ENCODE data around the gene PFKFB3.
A peak's percentile ranks its signal among the peaks of the same experiment; 100 is the strongest.

The PFKFB3 gene

GRCh38 chr10:6200734-6201515 is 1.8 kb upstream of the PFKFB3 start:
- no peaks in the 10 kb centered on the region for H3K27me3 ChIP-seq (replicated peaks; ENCODE audit: insufficient read depth, low read length)
- peak overlapping the region; percentile 53 for H3K4me3 ChIP-seq (ENCODE audit: low read length)
- H3K4me2 ChIP-seq (ENCODE audit: low read depth, low read length), result peak overlapping the region; percentile 88

DNA sequence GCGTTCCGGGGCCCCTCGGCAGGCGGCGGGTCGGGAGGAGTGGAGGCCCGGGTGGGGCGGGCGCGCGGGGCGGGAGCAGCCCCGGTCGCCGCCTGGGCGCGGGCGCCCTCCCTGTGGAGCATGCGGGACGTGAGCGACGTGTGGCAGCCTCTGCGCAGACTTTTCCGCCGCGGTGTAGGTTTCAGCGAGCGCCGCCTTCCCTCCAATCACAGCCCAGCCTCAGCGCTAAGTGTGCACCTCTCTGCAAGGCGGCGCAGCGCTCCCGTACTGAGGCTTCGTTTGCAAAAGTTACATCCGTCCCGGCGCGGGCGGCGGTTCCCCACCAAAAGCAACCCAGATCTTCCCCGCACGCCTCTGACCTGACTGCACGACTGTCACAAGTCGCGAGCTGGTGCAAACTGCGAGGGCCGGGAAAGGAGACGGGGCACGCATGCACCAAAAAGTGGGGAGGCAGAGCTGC is 1.2 kb upstream of the PFKFB3 start:
- H4K20me1 ChIP-seq (ENCODE audit: insufficient read depth, low read length), result no peaks in the 10 kb centered on the region
- no peaks in the 10 kb centered on the region for H3K27me3 ChIP-seq (replicated peaks; ENCODE audit: insufficient read depth, low read length)
- peak overlapping the region; percentile 20; the same call in 1 of the 2 replicates for H3K9ac ChIP-seq (ENCODE audit: low read length)
- 0 out of 2 replicates have a peak, but pooled peaks cover 4% of the 10 kb centered on the region for H3K79me2 ChIP-seq (ENCODE audit: low read length)
- H3K9me3 ChIP-seq (replicated peaks; ENCODE audit: insufficient read depth, low read length), result no peaks in the 10 kb centered on the region
- no peaks in the 10 kb centered on the region for H3K9me2 ChIP-seq (replicated peaks; ENCODE audit: insufficient read depth, low read length)
- peak; percentile 86 for DNase-seq
- peak overlapping the region; percentile 70 for H2AFZ ChIP-seq (ENCODE audit: low read length)
- no peaks in the 10 kb centered on the region for H3K36me3 ChIP-seq (replicated peaks; ENCODE audit: insufficient read depth, low read length)
- H3K27ac ChIP-seq (ENCODE audit: low read length), result peak overlapping the region; percentile 23; the same call in 1 of the 2 replicates
- TF ChIP-seq EZH2phosphoT487 (IDR thresholded peaks at IDR 0.05; ENCODE audit: low read length), result no peak
- no peak for TF ChIP-seq CTCF (IDR thresholded peaks at IDR 0.05; ENCODE audit: low read length)
- peak overlapping the region; percentile 82 for H3K4me3 ChIP-seq (ENCODE audit: low read length)
- H3F3A ChIP-seq (ENCODE audit: insufficient read depth, low read length), result peaks cover 10% of the 10 kb centered on the region; the same call in 1 of the 2 replicates
- H3K4me2 ChIP-seq (ENCODE audit: low read depth, low read length), result peak overlapping the region; percentile 100
- no peaks in the 10 kb centered on the region for H3K4me1 ChIP-seq (ENCODE audit: low read length)

More at GRCh38 chr10:6200734-6201515, 1.8 kb upstream of the PFKFB3 start:
- Histone ChIP-seq H3F3A (ENCODE audit: insufficient read depth, low read length) (peaks cover 10% of the 10 kb centered on the region; the same call in 1 of the 2 replicates), H2AFZ (ENCODE audit: low read length) (peak overlapping the region; percentile 56; the same call in 1 of the 2 replicates), H3K9ac (ENCODE audit: low read length) (0 out of 2 replicates have a peak overlapping the region, but pooled peaks have one; percentile 23), H3K9me3 (replicated peaks; ENCODE audit: insufficient read depth, low read length) (no peaks in the 10 kb centered on the region), H3K4me1 (ENCODE audit: low read length) (no peaks in the 10 kb centered on the region), H3K27ac (ENCODE audit: low read length) (no peak overlapping the region), H3K79me2 (ENCODE audit: low read length) (0 out of 2 replicates have a peak, but pooled peaks cover 4% of the 10 kb centered on the region), H4K20me1 (ENCODE audit: insufficient read depth, low read length) (no peaks in the 10 kb centered on the region), H3K9me2 (replicated peaks; ENCODE audit: insufficient read depth, low read length) (no peaks in the 10 kb centered on the region), H3K36me3 (replicated peaks; ENCODE audit: insufficient read depth, low read length) (no peaks in the 10 kb centered on the region)
- TF ChIP-seq CTCF (IDR thresholded peaks at IDR 0.05; ENCODE audit: low read length) (no peak), EZH2phosphoT487 (IDR thresholded peaks at IDR 0.05; ENCODE audit: low read length) (no peak), EZH2 (optimal IDR thresholded peaks at IDR 0.05; ENCODE audit: low read depth, low read length) (no peak)
- DNase-seq, result peak; percentile 41

DNA sequence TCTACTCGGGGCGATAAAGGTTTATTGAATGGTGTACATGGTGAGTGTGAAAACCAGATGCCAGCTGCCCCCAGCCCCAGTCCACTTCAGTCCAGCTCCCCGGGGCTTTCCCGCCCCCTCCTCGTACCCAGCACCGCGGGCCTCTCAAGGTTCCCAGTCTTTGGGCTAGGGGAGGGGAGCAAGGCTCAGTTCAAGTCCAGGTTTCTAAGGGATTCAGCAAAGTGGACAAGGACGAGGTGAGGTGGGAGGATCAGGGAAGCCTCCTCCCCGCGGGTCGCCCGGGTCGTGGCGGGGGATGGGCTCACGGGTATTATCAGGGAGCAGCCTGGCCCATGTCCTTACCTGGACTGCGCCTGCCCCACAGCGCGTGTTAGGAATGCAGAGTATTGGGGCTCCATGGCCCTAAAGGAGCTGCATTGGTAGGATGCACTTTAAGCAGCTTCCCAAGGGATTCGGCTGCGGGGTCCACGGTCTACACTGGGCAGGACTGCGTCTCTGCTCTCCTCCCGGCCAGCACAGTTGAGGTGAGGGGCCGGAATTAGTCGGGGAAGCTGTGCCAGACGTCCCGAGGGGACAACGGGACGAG is 541 bp upstream of the PFKFB3 start:
- H3K27ac ChIP-seq (ENCODE audit: low read length), result no peak overlapping the region
- H3K9me2 ChIP-seq (replicated peaks; ENCODE audit: insufficient read depth, low read length), result no peaks in the 10 kb centered on the region
- H2AFZ ChIP-seq (ENCODE audit: low read length), result peak overlapping the region; percentile 70
- H3K4me3 ChIP-seq (ENCODE audit: low read length), result peak overlapping the region; percentile 82
- H4K20me1 ChIP-seq (ENCODE audit: insufficient read depth, low read length), result no peaks in the 10 kb centered on the region
- no peak for DNase-seq
- peaks cover 10% of the 10 kb centered on the region; the same call in 1 of the 2 replicates for H3F3A ChIP-seq (ENCODE audit: insufficient read depth, low read length)
- no peaks in the 10 kb centered on the region for H3K36me3 ChIP-seq (replicated peaks; ENCODE audit: insufficient read depth, low read length)
- no peak for TF ChIP-seq CTCF (IDR thresholded peaks at IDR 0.05; ENCODE audit: low read length)
- no peak for TF ChIP-seq EZH2phosphoT487 (IDR thresholded peaks at IDR 0.05; ENCODE audit: low read length)
- no peak for TF ChIP-seq EZH2 (optimal IDR thresholded peaks at IDR 0.05; ENCODE audit: low read depth, low read length)
- H3K79me2 ChIP-seq (ENCODE audit: low read length), result 0 out of 2 replicates have a peak, but pooled peaks cover 4% of the 10 kb centered on the region
- no peaks in the 10 kb centered on the region for H3K27me3 ChIP-seq (replicated peaks; ENCODE audit: insufficient read depth, low read length)
- peak overlapping the region; percentile 100 for H3K4me2 ChIP-seq (ENCODE audit: low read depth, low read length)
- peak overlapping the region; percentile 20; the same call in 1 of the 2 replicates for H3K9ac ChIP-seq (ENCODE audit: low read length)
- H3K4me1 ChIP-seq (ENCODE audit: low read length), result no peaks in the 10 kb centered on the region
- no peaks in the 10 kb centered on the region for H3K9me3 ChIP-seq (replicated peaks; ENCODE audit: insufficient read depth, low read length)
